AG08395 (cell line): ENCODE results near the gene G6PC1.
"Not testable (repeated sequence)": the region's sequence is repeated elsewhere in the genome, so short reads cannot be mapped to it uniquely, and the experiment has no call there.

Experiments
- DNase-seq: peaks from one replicate; pipeline ENCODE4 v3.0.0; 2012; ENCODE audit warnings: mixed read lengths, low spot score

G6PC1 gene

GRCh38 chr17:42901535-42902229 lies 1.1 kb downstream of the G6PC1 start:
- DNase-seq: no peak

GRCh38 chr17:42904110-42904469 lies 3.5 kb downstream of the G6PC1 start:
- DNase-seq: no peak

- no peak for DNase-seq
These were observed 6.3 kb downstream of the G6PC1 start for GRCh38 chr17:42906772-42907446.

GRCh38 chr17:42908872-42909700 lies 8.5 kb downstream of the G6PC1 start:
- DNase-seq: no peak

- no peak for DNase-seq
These were observed 12.9 kb downstream of the G6PC1 start for GRCh38 chr17:42913522-42913921.

GRCh38 chr17:42913981-42914617 lies 13.5 kb downstream of the G6PC1 start:
- DNase-seq: no peak

- DNase-seq: not testable (repeated sequence)
These were observed 14.7 kb downstream of the G6PC1 start for GRCh38 chr17:42915288-42915687.

- DNase-seq: not testable (repeated sequence)
These were observed 16.0 kb downstream of the G6PC1 start for GRCh38 chr17:42916388-42917235.

- DNase-seq: no peak
These were observed 16.6 kb downstream of the G6PC1 start for GRCh38 chr17:42917236-42917603.

GRCh38 chr17:42918902-42919521 lies 18.4 kb downstream of the G6PC1 start:
- DNase-seq: no peak

- DNase-seq: not testable (repeated sequence)
These were observed 19.0 kb downstream of the G6PC1 start for GRCh38 chr17:42919522-42920077.

GRCh38 chr17:42920106-42920900 lies 19.7 kb downstream of the G6PC1 start:
- no peak for DNase-seq

GRCh38 chr17:42920922-42921321 lies 20.3 kb downstream of the G6PC1 start:
- DNase-seq: no peak

GRCh38 chr17:42922294-42922693 lies 21.7 kb downstream of the G6PC1 start:
- no peak for DNase-seq

- not testable (repeated sequence) for DNase-seq
These were observed 22.9 kb downstream of the G6PC1 start for GRCh38 chr17:42923472-42923871.

- no peak for DNase-seq
These were observed 24.3 kb downstream of the G6PC1 start for GRCh38 chr17:42924891-42925290.

- DNase-seq: peak; percentile 88
These were observed 28.3 kb downstream of the G6PC1 start for GRCh38 chr17:42928714-42929496.

GRCh38 chr17:42929497-42929844 lies 28.9 kb downstream of the G6PC1 start:
- DNase-seq: no peak
